ENCODE results near the gene BRSK2. TPM values are rescaled to one million over a fixed set of nuclear protein-coding genes. Genes with fewer than 3 reads are reported as not detected.

BRSK2 gene
- total and polyA plus RNA-seq, 9 of the 15 experiments (the other 6 are each of a cell fraction or from before 2014, with no cell fraction given), result 0.06 to 0.52 (median 0.18) TPM; not detected in 5

DNA sequence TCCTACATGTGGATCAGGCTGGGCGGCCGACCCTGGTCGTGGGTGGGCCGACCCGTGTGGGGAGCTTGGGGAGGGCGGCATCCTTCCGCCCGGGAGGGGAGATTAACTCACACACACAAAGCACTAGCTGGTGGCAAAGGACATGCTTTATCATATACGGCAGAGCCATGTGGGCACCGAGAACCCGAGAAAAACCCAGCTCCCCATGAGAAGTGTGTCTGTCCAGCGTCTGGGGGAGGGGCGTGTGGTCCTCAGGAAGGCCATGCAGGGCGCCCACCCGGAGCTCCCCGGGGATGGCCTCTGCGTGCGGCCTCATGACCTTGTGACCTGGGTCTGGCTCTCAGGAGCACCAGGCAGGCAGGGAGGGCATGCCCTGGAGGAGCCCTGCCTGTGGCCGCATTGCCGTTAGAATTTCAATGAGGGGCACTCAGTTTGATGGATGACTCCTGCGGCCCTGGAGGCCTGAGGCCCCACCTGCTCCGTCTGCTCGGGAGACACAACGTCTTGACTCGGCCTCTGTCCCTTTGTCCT is 40.9 kb upstream of the BRSK2 start:
- ChIA-PET POLR2A (interaction anchor here (0.6 kb wide), 2 partner anchors 10 to 183 kb away, joined by 3 read pairs; no protein-coding TSS in a partner anchor), CTCF (ENCODE audit: low intra/inter-chr PET ratio) (no interaction called here)
- H3K9ac ChIP-seq (ENCODE audit: insufficient read depth in 1 of 2, low read depth in 2 of 2, low read length in 2 of 2), result no peak overlapping the region; a peak in 1 of 4 replicates
- peaks cover 25 to 67% of the 10 kb centered on the region in 2 experiments; a peak in 4 of 5 replicates for H3K27me3 ChIP-seq (ENCODE audit: control insufficient read depth in 2 of 2, insufficient read depth in 2 of 2, low read length in 2 of 2)
- no peak overlapping the region for H3K27ac ChIP-seq (ENCODE audit: extremely low read depth, low read depth, low read length)
- TF ChIP-seq ARID4B (CRISPR knock-in tag; IDR thresholded peaks at IDR 0.05) (no peak), TARDBP (IDR thresholded peaks at IDR 0.05) (no peak), SFPQ (IDR thresholded peaks at IDR 0.05; ENCODE audit: low read depth, low read length) (no peak)
- H3K4me3 ChIP-seq, result no peak overlapping the region
- in situ Hi-C loops (cut with MboI) (no loop called here), intact Hi-C loops (cut with micrococcal nuclease) (no loop called here)
- ATAC-seq (no peak), FAIRE-seq (no peak), DNase-seq (ENCODE audit: extremely low read depth in 1 of 4, low spot score in 3 of 4) (no peak)
- no peaks in the 10 kb centered on the region for H3K36me3 ChIP-seq (ENCODE audit: control insufficient read depth, insufficient read depth, low read length)
- no peaks in the 10 kb centered on the region for H3K79me2 ChIP-seq (ENCODE audit: control insufficient read depth, insufficient read depth, low read length)
- BruUV-seq (replicated peaks), result no TSS peak
- H2AFZ ChIP-seq (ENCODE audit: low read depth, low read length), result no peak overlapping the region
- no peaks in the 10 kb centered on the region for H3K9me1 ChIP-seq (ENCODE audit: control insufficient read depth, insufficient read depth, low read length)
- H3K4me1 ChIP-seq (replicated peaks in 1 of 2; ENCODE audit: control insufficient read depth in 2 of 2, insufficient read depth in 2 of 2, low read length in 2 of 2), result peaks cover 0 to 26% of the 10 kb centered on the region in 2 experiments; a peak in 2 of 5 replicates
- H3K9me3 ChIP-seq (replicated peaks; ENCODE audit: control insufficient read depth, insufficient read depth, low read depth, low read length), result no peaks in the 10 kb centered on the region
- H4K20me1 ChIP-seq (replicated peaks; ENCODE audit: control insufficient read depth, insufficient read depth, low read length), result peaks cover 1% of the 10 kb centered on the region; the same call in 1 of the 2 replicates
- H3K4me2 ChIP-seq (ENCODE audit: insufficient read depth, low read length), result no peak overlapping the region
- whole genome bisulfite sequencing (ENCODE audit: insufficient coverage, low coverage, missing lambda C conversion rate), result 12% methylated on average over 25 of the region's 25 CpGs

Data from K562 (cell line).